Fibroblast of villous mesenchyme (primary cell): ENCODE data around the gene CHKB. TPM values are rescaled to one million over a fixed set of nuclear protein-coding genes. Genes with fewer than 3 reads are reported as not detected.

ENCODE experiments used
- DNase-seq: peaks from one replicate; pipeline ENCODE4 v3.0.0-alpha.2; 2010; ENCODE audit warnings: low read depth
- H3K4me3 ChIP-seq: 2 replicates; pipeline ENCODE4 v1.5.1; 2011; ENCODE audit warnings: low read depth, mild to moderate bottlenecking, low read length
- total RNA-seq: library from RNA; depleted of rRNA; stranded (reverse); fragments of >200 nt; gene quantifications from 2 replicates; pipeline ENCODE4 v1.2.3, GENCODE V29; 2012
- TF ChIP-seq, protein P1 (sequence below): IDR thresholded peaks from 2 replicates; pipeline ENCODE4 v1.5.1; 2012; ENCODE audit warnings: low read depth, mild to moderate bottlenecking, low read length; ENCODE audit not compliant: insufficient read depth

Gene CHKB
- total RNA-seq, 1 donor: 18.1 TPM

DNA sequence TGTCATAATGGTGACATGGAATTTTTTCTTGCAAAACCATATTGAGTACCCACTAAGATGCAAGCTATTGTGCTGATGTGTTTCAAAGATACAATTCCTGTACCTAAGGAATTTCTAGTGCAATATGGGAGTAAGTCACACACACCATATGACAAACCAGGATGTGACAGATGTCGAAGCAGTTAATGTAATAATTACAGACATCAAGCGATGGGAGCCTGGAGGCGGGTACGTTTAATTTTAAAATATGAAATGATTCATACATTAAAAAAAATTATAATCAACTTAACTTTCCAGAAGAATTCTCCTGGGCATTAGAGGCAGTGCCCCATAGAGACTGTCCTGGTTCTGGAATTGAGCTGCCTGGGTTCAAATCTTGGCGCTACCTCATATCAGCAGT is 25.9 kb downstream of the CHKB start:
- TF ChIP-seq, protein P1, sequence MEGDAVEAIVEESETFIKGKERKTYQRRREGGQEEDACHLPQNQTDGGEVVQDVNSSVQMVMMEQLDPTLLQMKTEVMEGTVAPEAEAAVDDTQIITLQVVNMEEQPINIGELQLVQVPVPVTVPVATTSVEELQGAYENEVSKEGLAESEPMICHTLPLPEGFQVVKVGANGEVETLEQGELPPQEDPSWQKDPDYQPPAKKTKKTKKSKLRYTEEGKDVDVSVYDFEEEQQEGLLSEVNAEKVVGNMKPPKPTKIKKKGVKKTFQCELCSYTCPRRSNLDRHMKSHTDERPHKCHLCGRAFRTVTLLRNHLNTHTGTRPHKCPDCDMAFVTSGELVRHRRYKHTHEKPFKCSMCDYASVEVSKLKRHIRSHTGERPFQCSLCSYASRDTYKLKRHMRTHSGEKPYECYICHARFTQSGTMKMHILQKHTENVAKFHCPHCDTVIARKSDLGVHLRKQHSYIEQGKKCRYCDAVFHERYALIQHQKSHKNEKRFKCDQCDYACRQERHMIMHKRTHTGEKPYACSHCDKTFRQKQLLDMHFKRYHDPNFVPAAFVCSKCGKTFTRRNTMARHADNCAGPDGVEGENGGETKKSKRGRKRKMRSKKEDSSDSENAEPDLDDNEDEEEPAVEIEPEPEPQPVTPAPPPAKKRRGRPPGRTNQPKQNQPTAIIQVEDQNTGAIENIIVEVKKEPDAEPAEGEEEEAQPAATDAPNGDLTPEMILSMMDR: no peak
- DNase-seq: no peak
- H3K4me3 ChIP-seq: no peak overlapping the region

DNA sequence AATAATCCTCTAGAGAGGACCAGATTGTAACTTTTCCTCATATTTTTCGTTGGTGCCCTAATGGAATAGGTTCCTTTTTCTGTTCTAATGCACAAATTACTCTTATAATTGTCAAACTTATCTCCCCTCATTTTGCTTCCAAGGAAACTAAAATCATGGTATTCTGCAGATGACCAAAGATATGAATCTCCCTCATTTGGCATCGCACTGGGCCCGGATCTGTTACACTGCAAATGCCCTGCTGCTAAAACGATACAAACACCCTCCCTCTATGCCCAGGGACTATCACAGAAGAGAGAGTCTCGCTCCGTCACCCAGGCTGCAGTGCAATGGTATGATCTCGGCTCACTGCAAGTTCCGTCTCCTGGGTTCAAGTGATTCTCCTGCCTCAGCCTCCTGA is 29.3 kb downstream of the CHKB start:
- no peak overlapping the region for H3K4me3 ChIP-seq
- no peak for DNase-seq
- TF ChIP-seq, protein P1: no peak

DNA sequence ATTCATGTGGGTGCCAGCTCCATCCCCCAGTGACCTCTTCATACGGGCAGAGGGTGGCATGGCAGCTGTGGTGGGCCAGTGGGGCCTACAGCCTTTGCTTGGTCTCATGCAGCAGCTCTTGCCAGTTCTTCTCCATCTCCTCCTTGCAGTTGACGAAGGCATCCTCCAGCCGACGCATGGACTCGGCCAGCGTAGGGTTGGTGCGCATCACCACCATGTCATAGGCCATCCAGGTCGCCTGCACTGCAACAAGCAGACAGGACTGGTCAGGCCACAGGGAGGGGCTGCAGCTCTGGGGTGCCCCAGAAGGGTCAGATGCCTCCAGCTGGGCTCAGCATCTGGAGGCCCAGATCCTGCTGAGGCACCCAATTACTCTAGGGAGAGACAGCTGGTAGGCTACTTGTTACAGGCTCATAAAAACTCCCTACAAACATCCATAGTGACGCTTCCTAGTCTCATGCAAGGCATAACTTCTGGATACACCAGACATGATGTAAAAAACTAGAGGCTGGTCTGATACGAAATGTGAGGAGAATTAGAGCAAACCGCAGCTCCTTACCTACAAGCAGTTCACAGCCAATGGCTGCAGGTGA is 31.4 kb downstream of the CHKB start:
- DNase-seq: peak; percentile 38
- H3K4me3 ChIP-seq: no peak overlapping the region
- TF ChIP-seq, protein P1: no peak

DNA sequence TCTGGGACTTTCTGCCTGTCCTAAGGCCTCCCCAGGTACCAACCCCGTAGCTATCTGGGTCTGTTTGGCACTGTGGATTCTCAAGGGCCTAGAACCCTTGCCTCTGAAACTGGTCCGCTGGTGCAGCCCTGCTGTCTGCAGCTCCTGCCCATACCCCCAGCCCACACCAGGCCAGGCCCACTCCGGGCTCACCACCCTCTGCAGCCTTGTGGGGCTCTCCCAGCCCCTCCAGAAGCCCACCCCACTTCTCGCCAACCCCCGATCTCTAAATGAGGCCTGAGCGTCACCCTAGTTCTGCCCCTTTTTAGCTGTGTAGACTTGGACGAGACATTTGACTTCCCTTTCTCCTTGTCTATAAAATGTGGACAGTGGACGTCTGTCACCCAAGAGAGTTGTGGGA is 32.3 kb downstream of the CHKB start:
- TF ChIP-seq, protein P1: no peak
- no peak for DNase-seq
- H3K4me3 ChIP-seq: no peak overlapping the region

DNA sequence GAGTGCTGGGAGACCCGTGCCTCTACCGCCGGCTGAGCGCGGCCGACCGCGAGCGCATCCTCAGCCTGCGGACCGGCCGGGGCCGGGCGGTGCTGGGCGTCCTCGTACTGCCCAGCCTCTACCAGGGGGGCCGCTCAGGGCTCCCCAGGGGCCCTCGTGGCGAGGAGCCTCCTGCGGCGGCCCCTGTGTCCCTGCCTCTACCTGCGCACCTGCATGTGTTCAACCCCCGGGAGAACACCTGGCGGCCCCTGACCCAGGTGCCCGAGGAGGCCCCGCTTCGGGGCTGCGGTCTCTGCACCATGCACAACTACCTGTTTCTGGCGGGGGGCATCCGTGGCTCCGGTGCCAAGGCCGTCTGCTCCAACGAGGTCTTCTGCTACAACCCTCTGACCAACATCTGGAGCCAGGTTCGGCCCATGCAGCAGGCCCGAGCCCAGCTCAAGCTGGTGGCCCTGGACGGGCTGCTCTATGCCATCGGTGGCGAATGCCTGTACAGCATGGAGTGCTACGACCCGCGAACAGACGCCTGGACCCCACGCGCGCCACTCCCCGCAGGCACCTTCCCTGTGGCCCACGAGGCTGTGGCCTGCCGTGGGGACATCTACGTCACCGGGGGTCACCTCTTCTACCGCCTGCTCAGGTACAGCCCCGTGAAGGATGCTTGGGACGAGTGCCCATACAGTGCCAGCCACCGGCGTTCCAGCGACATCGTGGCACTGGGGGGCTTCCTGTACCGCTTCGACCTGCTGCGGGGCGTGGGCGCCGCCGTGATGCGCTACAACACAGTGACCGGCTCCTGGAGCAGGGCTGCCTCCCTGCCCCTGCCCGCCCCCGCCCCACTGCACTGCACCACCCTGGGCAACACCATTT is 33.5 kb downstream of the CHKB start:
- TF ChIP-seq, protein P1: no peak
- H3K4me3 ChIP-seq: no peak overlapping the region
- DNase-seq: no peak

DNA sequence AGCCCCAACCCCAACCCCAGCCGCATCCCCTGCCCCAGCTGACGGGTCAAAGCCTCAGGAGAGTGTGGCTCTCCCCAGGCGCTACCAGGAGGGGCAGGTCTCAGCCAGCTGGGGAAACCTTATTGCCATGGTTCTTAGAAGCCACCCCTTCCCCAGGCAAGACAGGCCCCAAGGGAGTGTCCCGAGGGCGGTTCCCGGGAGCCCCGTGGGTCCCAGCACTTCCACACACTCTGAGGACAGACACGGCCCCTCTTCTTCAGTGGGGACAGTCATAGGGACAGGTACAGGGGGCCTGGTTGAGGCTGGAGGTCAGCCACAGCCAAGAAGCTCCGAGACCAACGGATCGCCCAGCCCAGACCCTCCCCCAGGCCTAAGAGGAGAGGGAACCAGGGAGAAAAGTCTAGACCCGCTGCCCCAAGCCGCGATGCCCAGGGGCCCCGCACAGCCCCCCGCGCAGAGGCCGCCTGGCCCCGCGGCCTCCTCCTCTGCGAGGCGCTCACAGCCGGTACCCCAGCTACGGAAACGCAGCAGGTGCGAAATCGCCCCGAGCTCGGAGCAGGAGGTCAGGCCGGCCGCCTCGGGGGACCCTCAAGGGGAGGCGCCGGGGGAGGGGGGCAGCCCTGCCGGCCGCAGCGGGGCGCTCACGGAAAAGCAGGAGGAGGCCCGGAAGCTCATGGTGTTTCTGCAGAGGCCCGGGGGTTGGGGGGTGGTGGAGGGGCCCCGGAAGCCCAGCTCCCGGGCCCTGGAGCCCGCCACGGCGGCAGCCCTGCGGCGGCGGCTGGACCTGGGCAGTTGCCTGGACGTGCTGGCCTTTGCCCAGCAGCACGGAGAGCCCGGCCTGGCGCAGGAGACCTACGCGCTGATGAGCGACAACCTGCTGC is 34.4 kb downstream of the CHKB start:
- H3K4me3 ChIP-seq: no peak overlapping the region
- TF ChIP-seq, protein P1: no peak
- DNase-seq: no peak
